Panc1 (cell line): Measurements from ENCODE around the gene SLC29A2. TPM values are rescaled to one million over a fixed set of nuclear protein-coding genes. Genes with fewer than 3 reads are reported as not detected.
A peak's percentile ranks its signal among the peaks of the same experiment; 100 is the strongest.

ENCODE experiments used
- ATAC-seq: fragments of 200-7000 bp; cut with Tn5 transposase; 2 replicates; pipeline ENCODE4 v1.9.1; 2020; ENCODE audit warnings: mild to moderate bottlenecking, moderate library complexity
- BruUV-seq: library from RNA; stranded (reverse); fragments of 400-500 nt; replicated peaks from 2 replicates; lab custom pipeline; 2021; lab: Mats Ljungman, UMichigan
- CTCF ChIA-PET: fragments of 300-600 bp; sonication (Branson Sonifier 250); formaldehyde crosslinking; loops from one replicate; lab custom pipeline; 2022; ENCODE audit warnings: antibody characterized with exemption; lab: Charles Lee
- POLR2A ChIA-PET: fragments of 300-600 bp; sonication (Branson Sonifier 250); formaldehyde crosslinking; loops from one replicate; lab custom pipeline; 2022; ENCODE audit warnings: antibody characterized with exemption; lab: Charles Lee
- DNase-seq: peaks from one replicate; pipeline ENCODE4 v3.0.0-alpha.2; 2010; ENCODE audit warnings: low read depth, low spot score
- H3K27ac ChIP-seq: 2 replicates; pipeline ENCODE4 v1.5.1; 2011; ENCODE audit warnings: mild to moderate bottlenecking, low read length, inconsistent platforms
- H3K27me3 ChIP-seq: fragments of 200-500 bp; sonication (Bioruptor generic); 2 replicates; pipeline ENCODE4 v1.6.0; 2014; ENCODE audit warnings: low read length, inconsistent platforms; ENCODE audit not compliant: control insufficient read depth, insufficient read depth
- H3K36me3 ChIP-seq: fragments of 200-500 bp; sonication (Bioruptor generic); 2 replicates; pipeline ENCODE4 v1.5.1; 2014; ENCODE audit warnings: inconsistent platforms, mild to moderate bottlenecking, low read length, moderate library complexity; ENCODE audit not compliant: control insufficient read depth, insufficient read depth
- H3K4me1 ChIP-seq: 2 replicates; pipeline ENCODE4 v1.5.1; 2011; ENCODE audit warnings: inconsistent platforms, mild to moderate bottlenecking, low read length, moderate library complexity; ENCODE audit not compliant: control insufficient read depth, insufficient read depth
- H3K4me3 ChIP-seq, 2 experiments: 2 replicates each; pipeline ENCODE4 v1.5.1; 2011 to 2012; ENCODE audit warnings: low read depth in 2 of 2, low read length in 2 of 2, mild to moderate bottlenecking in 2 of 2, inconsistent platforms in 1 of 2, moderate library complexity in 1 of 2
- H3K9me3 ChIP-seq: fragments of 200-500 bp; sonication (Bioruptor generic); 2 replicates; pipeline ENCODE4 v1.5.1; 2014; ENCODE audit warnings: low read depth, mild to moderate bottlenecking, inconsistent platforms, low read length, moderate library complexity; ENCODE audit not compliant: control insufficient read depth, insufficient read depth
- CTCF ChIP-seq: fragments of 450-650 bp; IDR thresholded peaks from 2 replicates; pipeline ENCODE4 v1.5.1; 2017; ENCODE audit warnings: mild to moderate bottlenecking
- POLR2AphosphoS5 ChIP-seq: IDR thresholded peaks from 2 replicates; pipeline ENCODE4 v1.6.1; 2012; ENCODE audit warnings: mild to moderate bottlenecking, low read depth, low read length, moderate library complexity
- REST ChIP-seq, 2 experiments: IDR thresholded peaks; 2 replicates each; pipeline ENCODE4 v1.6.1; 2011 to 2012; ENCODE audit warnings: low read depth in 2 of 2, control low read depth in 1 of 2, low read length in 1 of 2, mild to moderate bottlenecking in 1 of 2, moderate library complexity in 1 of 2; ENCODE audit not compliant: insufficient read depth in 1 of 2
- SIN3A ChIP-seq: IDR thresholded peaks from 2 replicates; pipeline ENCODE4 v1.6.1; 2012; ENCODE audit warnings: low read depth, mild to moderate bottlenecking, low read length, moderate library complexity, borderline replicate concordance; ENCODE audit not compliant: insufficient read depth
- TCF7L2 ChIP-seq: IDR thresholded peaks from 2 replicates; pipeline ENCODE4 v1.6.1; 2011; ENCODE audit warnings: mild to moderate bottlenecking, low read depth, low read length, inconsistent platforms
- in situ Hi-C: cut with HindIII; loops from 2 replicates; pipeline ENCODE4 v1.10.0; 2016; ENCODE audit warnings: low sequenced_read_pairs, low pct_unique_long_range_greater_than_20kb
- intact Hi-C: fragments of 100-400 bp; cut with micrococcal nuclease; formaldehyde crosslinking; loops from one replicate; pipeline ENCODE4 v1.10.0; 2022; ENCODE audit not compliant: unreplicated experiment
- total RNA-seq: library from RNA; stranded (reverse); gene quantifications from one replicate; pipeline ENCODE4 v1.2.1, GENCODE V29; 2021; ENCODE audit not compliant: unreplicated experiment

Gene SLC29A2
- total RNA-seq, 1 experiment from 2014 or later, result 28.3 TPM

- ATAC-seq (no peak), DNase-seq (no peak)
- no TSS peak for BruUV-seq
- ChIA-PET CTCF (interaction anchor here (0.6 to 2.1 kb wide), 4 partner anchors 8 to 137 kb away, joined by 3 to 17 read pairs (median 7); no protein-coding TSS in a partner anchor), POLR2A (interaction anchor here (0.6 to 1.3 kb wide), 3 partner anchors 10 to 282 kb away, joined by 3 to 5 read pairs (median 3); partner anchors contain the start of genes BRMS1 and RBM14)
- no peaks in the 10 kb centered on the region for H3K9me3 ChIP-seq
- TF ChIP-seq TCF7L2 (no peak), CTCF (no peak), POLR2AphosphoS5 (no peak), REST (IDR thresholded peaks at IDR 0.05; ENCODE audit: insufficient read depth in 1 of 2, low read depth in 2 of 2, low read length in 1 of 2) (no peak), SIN3A (no peak)
- no peaks in the 10 kb centered on the region for H3K27me3 ChIP-seq
- no peaks in the 10 kb centered on the region for H3K36me3 ChIP-seq
- in situ Hi-C loops (no loop called here), intact Hi-C loops (no loop called here)
- peaks cover 41% of the 10 kb centered on the region for H3K4me1 ChIP-seq
- peak overlapping the region; percentile 66 to 87 for H3K4me3 ChIP-seq
- H3K27ac ChIP-seq, result peak overlapping the region; percentile 89
Measured at GRCh38 chr11:66334605-66335442, 36.7 kb downstream of the SLC29A2 start.

- H3K4me3 ChIP-seq, result no peak overlapping the region
- intact Hi-C loops, result no loop called here
- ChIA-PET POLR2A (interaction anchor here (0.7 kb wide), 1 partner anchor 282 kb away, joined by 3 read pairs; the partner anchor contains the start of gene RBM14), CTCF (interaction anchor here (0.6 to 0.9 kb wide), 2 partner anchors 7 to 26 kb away, joined by 4 read pairs; no protein-coding TSS in a partner anchor)
- TF ChIP-seq REST (IDR thresholded peaks at IDR 0.05; ENCODE audit: insufficient read depth in 1 of 2, low read depth in 2 of 2, low read length in 1 of 2) (no peak), TCF7L2 (no peak), POLR2AphosphoS5 (no peak), SIN3A (no peak), CTCF (no peak)
- H3K27ac ChIP-seq, result no peak overlapping the region
- no peaks in the 10 kb centered on the region for H3K36me3 ChIP-seq
- H3K9me3 ChIP-seq, result no peaks in the 10 kb centered on the region
- in situ Hi-C loops, result no loop called here
- BruUV-seq, result no TSS peak
- H3K4me1 ChIP-seq, result peaks cover 39% of the 10 kb centered on the region
- H3K27me3 ChIP-seq, result no peaks in the 10 kb centered on the region
- no peak for ATAC-seq
- DNase-seq, result no peak
Measured at GRCh38 chr11:66333896-66334604, 37.5 kb downstream of the SLC29A2 start.
